ENCODE results near the gene KLF16.

KLF16 gene

GRCh38 chr19:1807030-1807694 is 56.2 kb downstream of the KLF16 start:
- DNase-seq, result no peak
- ATAC-seq, result no peak

- no peak for DNase-seq
- ATAC-seq, result no peak
These were observed 57.0 kb downstream of the KLF16 start for GRCh38 chr19:1806184-1807029.

GRCh38 chr19:1805401-1806183 is 57.8 kb downstream of the KLF16 start:
- no peak for ATAC-seq
- DNase-seq, result no peak

- ATAC-seq, result no peak
- no peak for DNase-seq
These were observed 58.5 kb downstream of the KLF16 start for GRCh38 chr19:1804858-1805257.
